IMR-90 (cell line): Measurements from ENCODE around the gene FNDC3B. TPM values are rescaled to one million over a fixed set of nuclear protein-coding genes. Genes with fewer than 3 reads are reported as not detected.

Source experiments
- ATAC-seq: fragments of 200-7000 bp; cut with Tn5 transposase; 2 replicates; pipeline ENCODE4 v1.9.1; 2020; ENCODE audit warnings: low read depth, mild to moderate bottlenecking, moderate library complexity
- BruUV-seq: library from RNA; stranded (reverse); fragments of 400-500 nt; replicated peaks from 2 replicates; lab custom pipeline; 2021; lab: Mats Ljungman, UMichigan
- CTCF ChIA-PET: fragments of 300-600 bp; formaldehyde crosslinking; extraction: SDS; loops from one replicate; lab custom pipeline; 2021; ENCODE audit warnings: antibody characterized with exemption; lab: Yijun Ruan, JAX
- POLR2A ChIA-PET: fragments of 300-600 bp; sonication (Branson Sonifier 250); formaldehyde crosslinking; loops from one replicate; lab custom pipeline; 2022; ENCODE audit warnings: antibody characterized with exemption; ENCODE audit not compliant: unreplicated experiment; lab: Charles Lee
- DNase-seq: peaks from one replicate; pipeline ENCODE4 v3.0.0; 2013
- H2AFZ ChIP-seq: replicated peaks from 2 replicates; pipeline ENCODE3; 2013; ENCODE audit warnings: low read length, mild to moderate bottlenecking; ENCODE audit not compliant: poor library complexity
- H2AK5ac ChIP-seq: 2 replicates; pipeline ENCODE4 v1.6.1; 2013; ENCODE audit warnings: low read depth, low read length, inconsistent platforms
- H2AK9ac ChIP-seq: replicated peaks from 2 replicates; pipeline ENCODE3; 2013; ENCODE audit warnings: mild to moderate bottlenecking, low read depth, low read length, moderate library complexity; ENCODE audit not compliant: poor library complexity
- H2BK120ac ChIP-seq: 2 replicates; pipeline ENCODE4 v1.6.1; 2013; ENCODE audit warnings: low read depth, low read length, inconsistent platforms
- H2BK15ac ChIP-seq: 3 replicates; pipeline ENCODE4 v1.6.1; 2013; ENCODE audit warnings: low read depth, low read length, inconsistent platforms
- H2BK20ac ChIP-seq: 2 replicates; pipeline ENCODE4 v1.6.1; 2013; ENCODE audit warnings: low read depth, mild to moderate bottlenecking, inconsistent platforms, low read length, moderate library complexity
- H2BK5ac ChIP-seq: 2 replicates; pipeline ENCODE4 v1.6.1; 2013; ENCODE audit warnings: mild to moderate bottlenecking, low read depth, low read length, inconsistent platforms; ENCODE audit not compliant: poor library complexity, severe bottlenecking
- H3K14ac ChIP-seq: replicated peaks from 2 replicates; pipeline ENCODE4 v1.6.1; 2013; ENCODE audit warnings: low read depth, low read length, inconsistent platforms
- H3K18ac ChIP-seq: 2 replicates; pipeline ENCODE4 v1.6.1; 2013; ENCODE audit warnings: low read depth, low read length, control low read depth
- H3K23ac ChIP-seq: 2 replicates; pipeline ENCODE4 v1.6.1; 2013; ENCODE audit warnings: low read depth, low read length, inconsistent platforms
- H3K27ac ChIP-seq: 2 replicates; pipeline ENCODE4 v1.5.1; 2013; ENCODE audit warnings: mild to moderate bottlenecking, control low read depth, low read length; ENCODE audit not compliant: insufficient read depth
- H3K27me3 ChIP-seq: 2 replicates; pipeline ENCODE4 v1.6.1; 2013; ENCODE audit warnings: low read length; ENCODE audit not compliant: control insufficient read depth, insufficient read depth
- H3K36me3 ChIP-seq: 2 replicates; pipeline ENCODE4 v1.6.1; 2013; ENCODE audit warnings: low read length, mixed read lengths; ENCODE audit not compliant: control insufficient read depth, insufficient read depth
- H3K4ac ChIP-seq: 2 replicates; pipeline ENCODE4 v1.6.1; 2013; ENCODE audit warnings: low read depth, low read length, inconsistent platforms
- H3K4me1 ChIP-seq: 2 replicates; pipeline ENCODE4 v1.6.1; 2013; ENCODE audit warnings: low read length, mixed read lengths; ENCODE audit not compliant: control insufficient read depth, insufficient read depth
- H3K4me2 ChIP-seq: 2 replicates; pipeline ENCODE4 v1.6.1; 2013; ENCODE audit warnings: low read depth, mild to moderate bottlenecking, control low read depth, low read length, moderate library complexity
- H3K4me3 ChIP-seq: 2 replicates; pipeline ENCODE4 v1.5.1; 2013; ENCODE audit warnings: low read depth, mild to moderate bottlenecking, control low read depth, low read length, moderate library complexity; ENCODE audit not compliant: insufficient read depth
- H3K56ac ChIP-seq: 2 replicates; pipeline ENCODE4 v1.6.1; 2013; ENCODE audit warnings: low read length, inconsistent platforms; ENCODE audit not compliant: insufficient read depth; ENCODE audit errors: extremely low read depth
- H3K79me1 ChIP-seq, 2 experiments: 2 replicates each; pipeline ENCODE4 v1.6.1; 2013; ENCODE audit warnings: low read length in 2 of 2, inconsistent platforms in 1 of 2, low read depth in 1 of 2
- H3K9ac ChIP-seq: 2 replicates; pipeline ENCODE4 v1.6.1; 2013; ENCODE audit warnings: low read depth, low read length, control low read depth
- H3K9me1 ChIP-seq: 2 replicates; pipeline ENCODE4 v1.6.1; 2013; ENCODE audit warnings: low read length, inconsistent platforms; ENCODE audit not compliant: insufficient read depth
- H3K9me3 ChIP-seq: 2 replicates; pipeline ENCODE4 v1.6.1; 2013; ENCODE audit warnings: low read length; ENCODE audit not compliant: control insufficient read depth, insufficient read depth
- H4K20me1 ChIP-seq: 2 replicates; pipeline ENCODE4 v1.6.1; 2013; ENCODE audit warnings: low read length, inconsistent platforms; ENCODE audit not compliant: insufficient read depth
- H4K5ac ChIP-seq: 2 replicates; pipeline ENCODE4 v1.6.1; 2013; ENCODE audit warnings: mild to moderate bottlenecking, low read depth, low read length, control low read depth
- H4K8ac ChIP-seq, 2 experiments: 2 replicates each; pipeline ENCODE4 v1.6.1; 2013; ENCODE audit warnings: low read depth in 2 of 2, low read length in 2 of 2, control low read depth in 1 of 2, inconsistent platforms in 1 of 2
- H4K91ac ChIP-seq: 2 replicates; pipeline ENCODE4 v1.6.1; 2013; ENCODE audit warnings: low read depth, low read length, inconsistent platforms; ENCODE audit not compliant: insufficient read depth
- CEBPB ChIP-seq: IDR thresholded peaks from 2 replicates; pipeline ENCODE4 v1.6.1; 2012; ENCODE audit warnings: low read depth, low read length, improper control_type of control experiment
- FOS ChIP-seq: fragments of 150-350 bp; IDR thresholded peaks from 2 replicates; pipeline ENCODE4 v1.6.1; 2016; ENCODE audit warnings: low read depth, low read length
- RCOR1 ChIP-seq: IDR thresholded peaks from 2 replicates; pipeline ENCODE4 v1.6.1; 2012; ENCODE audit warnings: mild to moderate bottlenecking, low read length, improper control_type of control experiment; ENCODE audit not compliant: insufficient replicate concordance
- WGBS, 2 experiments: methylation state at CpG; one replicate each; pipeline versions ENCODE4 v1.1.5 to v1.1.7; 2013; ENCODE audit warnings: missing lambda C conversion rate in 2 of 2; ENCODE audit not compliant: insufficient read length in 1 of 2; ENCODE audit errors: extremely low coverage in 2 of 2; 5-methylcytosine and 5-hydroxymethylcytosine counted together
- dilution Hi-C: fragments of 300-500 bp; cut with HindIII; formaldehyde crosslinking; loops from one replicate; pipeline ENCODE4 v1.14.3; 2018; ENCODE audit warnings: low sequenced_read_pairs; ENCODE audit not compliant: unreplicated experiment
- in situ Hi-C: fragments of 300-500 bp; cut with MboI; formaldehyde crosslinking; loops from 3 replicates; pipeline ENCODE4 v1.14.3; 2019; ENCODE audit warnings: low sequenced_read_pairs, inconsistent platforms, mixed read lengths
- intact Hi-C: fragments of 100-400 bp; cut with micrococcal nuclease; formaldehyde crosslinking; loops from 2 replicates; pipeline ENCODE4 v1.10.0; 2022
- polyA plus RNA-seq, 3 experiments: library from polyadenylated mRNA; depleted of rRNA; stranded (reverse); fragments of >200 nt; gene quantifications; 2 replicates each; pipeline ENCODE4 v1.2.3, GENCODE V29; 2012; ENCODE audit warnings: low replicate concordance in 1 of 3
- total RNA-seq: library from RNA; depleted of rRNA; stranded (reverse); fragments of >200 nt; gene quantifications from 2 replicates; pipeline ENCODE4 v1.2.3, GENCODE V29; 2012

The FNDC3B gene
- total and polyA plus RNA-seq, 2 of the 4 experiments (the other 2 are of a cell fraction), result 23.9 to 150 TPM

GRCh38 chr3:172397716-172398405 lies 358.5 kb downstream of the FNDC3B start:
- intact Hi-C loops, result no loop called here
- Histone ChIP-seq H4K20me1 (peaks cover 10% of the 10 kb centered on the region; the same call in 1 of the 2 replicates), H2BK15ac (no peak overlapping the region), H3K4me2 (no peak overlapping the region), H3K36me3 (peaks cover 13% of the 10 kb centered on the region), H4K91ac (no peak overlapping the region), H3K23ac (no peak overlapping the region), H2AFZ (no peak overlapping the region), H2BK120ac (no peak overlapping the region), H3K9ac (no peak overlapping the region), H4K8ac (no peak overlapping the region), H3K14ac (no peak overlapping the region), H3K79me1 (peaks cover 13 to 14% of the 10 kb centered on the region in 2 experiments), H3K27me3 (no peaks in the 10 kb centered on the region), H2BK5ac (no peak overlapping the region), H3K4me3 (no peak overlapping the region), H3K18ac (no peak overlapping the region), H3K4me1 (no peaks in the 10 kb centered on the region), H2BK20ac (no peak overlapping the region), H2AK9ac (no peak overlapping the region), H3K9me3 (no peaks in the 10 kb centered on the region), H3K27ac (no peak overlapping the region), H4K5ac (no peak overlapping the region), H2AK5ac (no peak overlapping the region), H3K9me1 (peaks cover 8% of the 10 kb centered on the region; the same call in 1 of the 2 replicates), H3K4ac (no peak overlapping the region), H3K56ac (no peak overlapping the region)
- DNase-seq (peak; percentile 88), ATAC-seq (peak; percentile 82)
- POLR2A ChIA-PET, result no interaction called here
- in situ Hi-C loops, result no loop called here
- no CpG with 5 or more reads among the region's 1 CpG for WGBS, 2 experiments
- TF ChIP-seq CEBPB (peak; percentile 79), RCOR1 (no peak), FOS (peak; percentile 76)
- dilution Hi-C loops, result no loop called here
- no TSS peak for BruUV-seq
- CTCF ChIA-PET, result interaction anchor here (0.5 to 0.6 kb wide), 5 partner anchors 48 to 1221 kb away, joined by 3 to 5 read pairs (median 3); no protein-coding TSS in a partner anchor
